Esophagus muscularis mucosa (tissue), 4 donors: ENCODE measurements around the gene PPHLN1. TPM values are rescaled to one million over a fixed set of nuclear protein-coding genes. Genes with fewer than 3 reads are reported as not detected.
"Not testable (repeated sequence)": the region's sequence is repeated elsewhere in the genome, so short reads cannot be mapped to it uniquely, and the experiment has no call there.

Source experiments
- DNase-seq: peaks from one replicate; pipeline ENCODE4 v3.0.0-alpha.2; 2017; ENCODE audit errors: extremely low spot score
- H3K27ac ChIP-seq, 4 donors: fragments of 200-600 bp; sonication (generic); replicated peaks in 1 of 4; 1 replicate in 3 of 4; 2 replicates in 1 of 4; pipeline ENCODE4 v1.5.1; 2016 to 2019; ENCODE audit warnings: mild to moderate bottlenecking in 1 of 4
- H3K27me3 ChIP-seq, 4 donors: fragments of 200-600 bp; sonication (generic); one replicate each; pipeline versions ENCODE4 v1.5.1 to v1.6.0; 2016 to 2019
- H3K36me3 ChIP-seq, 4 donors: fragments of 200-600 bp; sonication (generic); one replicate each; pipeline ENCODE4 v1.5.1; 2016 to 2019
- H3K4me1 ChIP-seq, 4 donors: fragments of 200-600 bp; sonication (generic); one replicate each; pipeline ENCODE4 v1.5.1; 2016 to 2019
- H3K4me3 ChIP-seq, 4 donors: fragments of 200-600 bp; sonication (generic); 1 replicate in 2 of 4; 2 replicates in 2 of 4; pipeline ENCODE4 v1.5.1; 2016 to 2019; ENCODE audit warnings: mild to moderate bottlenecking in 4 of 4, moderate library complexity in 1 of 4
- H3K9me3 ChIP-seq, 4 donors: fragments of 200-600 bp; sonication (generic); 1 replicate in 3 of 4; 2 replicates in 1 of 4; pipeline ENCODE4 v1.5.1; 2016 to 2019
- EP300 ChIP-seq: sonication (generic); formaldehyde crosslinking; IDR thresholded peaks from one replicate; pipeline ENCODE4 v1.6.1; 2017; ENCODE audit warnings: antibody characterized with exemption
- POLR2A ChIP-seq: fragments of 450-650 bp; IDR thresholded peaks from one replicate; pipeline ENCODE4 v1.6.1; 2017; ENCODE audit warnings: antibody characterized with exemption, moderate library complexity, mild to moderate bottlenecking, low read depth
- POLR2AphosphoS5 ChIP-seq, 2 donors: sonication (generic); formaldehyde crosslinking; IDR thresholded peaks; one replicate each; pipeline ENCODE4 v1.6.1; 2017; ENCODE audit warnings: antibody characterized with exemption in 2 of 2
- WGBS: methylation state at CpG from one replicate; pipeline ENCODE4 v1.1.5; 2018; 5-methylcytosine and 5-hydroxymethylcytosine counted together
- intact Hi-C: fragments of 100-400 bp; cut with DNase I; formaldehyde crosslinking; loops from one replicate; pipeline ENCODE4 v1.15.1; 2023
- total RNA-seq, 4 donors: library from RNA; depleted of rRNA; stranded (reverse); fragments of >200 nt; gene quantifications; one replicate each; pipeline versions ENCODE4 v1.1.0 to v1.2.1, GENCODE V29; 2016
- TF ChIP-seq, protein P1 (sequence below), 3 experiments: fragments of 200-600 bp in 2 of 3; fragments of 450-650 bp in 1 of 3; sonication (generic) in 2 of 3; IDR thresholded peaks; one replicate each; pipeline ENCODE4 v1.5.1; 2017 to 2019; ENCODE audit warnings: antibody characterized with exemption in 3 of 3, mild to moderate bottlenecking in 2 of 3, moderate library complexity in 1 of 3

PPHLN1 gene
- total RNA-seq, 4 donors from 2014 or later, result 40.0 to 45.3 (median 42.1) TPM

- Histone ChIP-seq H3K9me3 (no peaks in the 10 kb centered on the region), H3K4me3 (peak overlapping the region; percentile 67 to 89 (median 76)), H3K4me1 (peaks cover 18 to 46% (median 41%) of the 10 kb centered on the region in 4 donors), H3K36me3 (peaks cover 0 to 27% (median 10%) of the 10 kb centered on the region in 4 donors), H3K27me3 (no peaks in the 10 kb centered on the region), H3K27ac (peak overlapping the region; percentile 85 to 92 (median 88))
- intact Hi-C loops, result loop anchor here (5.0 to 10.0 kb wide), 2 partner anchors 150 to 183 kb away; partner anchors contain the start of gene GXYLT1
- no peak for DNase-seq
- TF ChIP-seq POLR2AphosphoS5 (IDR thresholded peaks at IDR 0.05) (no peak), EP300 (no peak), POLR2A (no peak)
- TF ChIP-seq, protein P1, sequence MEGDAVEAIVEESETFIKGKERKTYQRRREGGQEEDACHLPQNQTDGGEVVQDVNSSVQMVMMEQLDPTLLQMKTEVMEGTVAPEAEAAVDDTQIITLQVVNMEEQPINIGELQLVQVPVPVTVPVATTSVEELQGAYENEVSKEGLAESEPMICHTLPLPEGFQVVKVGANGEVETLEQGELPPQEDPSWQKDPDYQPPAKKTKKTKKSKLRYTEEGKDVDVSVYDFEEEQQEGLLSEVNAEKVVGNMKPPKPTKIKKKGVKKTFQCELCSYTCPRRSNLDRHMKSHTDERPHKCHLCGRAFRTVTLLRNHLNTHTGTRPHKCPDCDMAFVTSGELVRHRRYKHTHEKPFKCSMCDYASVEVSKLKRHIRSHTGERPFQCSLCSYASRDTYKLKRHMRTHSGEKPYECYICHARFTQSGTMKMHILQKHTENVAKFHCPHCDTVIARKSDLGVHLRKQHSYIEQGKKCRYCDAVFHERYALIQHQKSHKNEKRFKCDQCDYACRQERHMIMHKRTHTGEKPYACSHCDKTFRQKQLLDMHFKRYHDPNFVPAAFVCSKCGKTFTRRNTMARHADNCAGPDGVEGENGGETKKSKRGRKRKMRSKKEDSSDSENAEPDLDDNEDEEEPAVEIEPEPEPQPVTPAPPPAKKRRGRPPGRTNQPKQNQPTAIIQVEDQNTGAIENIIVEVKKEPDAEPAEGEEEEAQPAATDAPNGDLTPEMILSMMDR (IDR thresholded peaks at IDR 0.05), result no peak
- 38% methylated on average over 7 of the region's 7 CpGs for WGBS
Observed at GRCh38 chr12:42325326-42325652, 678 bp upstream of the PPHLN1 start.

DNA sequence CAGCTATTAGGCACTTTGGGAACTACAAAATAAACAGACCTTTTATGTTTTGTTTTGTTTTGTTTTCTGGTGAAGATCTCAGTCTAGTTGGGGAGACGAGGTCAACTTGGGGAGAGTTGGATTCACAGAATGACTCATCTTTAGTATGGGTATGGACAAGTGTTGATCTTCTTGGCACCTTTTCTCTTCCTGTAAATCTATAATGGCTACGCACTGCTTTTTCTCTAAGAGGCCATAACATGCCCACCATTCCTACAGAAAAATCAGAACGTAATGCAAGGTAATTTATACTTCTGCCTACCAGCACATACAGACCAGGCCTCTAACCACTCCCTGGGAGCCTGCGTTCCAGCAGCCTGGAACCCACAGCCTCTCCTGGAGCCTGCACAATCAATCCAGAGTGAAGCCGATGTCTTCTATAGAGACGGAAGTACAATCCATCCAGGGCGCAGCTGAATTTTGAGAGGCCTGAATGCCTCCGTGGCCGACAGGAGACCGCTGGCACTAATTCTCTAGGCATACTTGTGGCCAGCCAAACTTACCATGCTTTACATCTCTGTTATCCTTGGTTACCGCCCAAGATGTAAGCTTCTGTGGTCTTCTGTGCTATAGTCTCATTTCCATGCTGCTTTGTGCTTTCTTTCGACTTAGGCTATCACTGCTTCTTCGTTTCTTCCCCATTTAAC lies 717 bp downstream of the PPHLN1 start:
- no peaks in the 10 kb centered on the region for H3K27me3 ChIP-seq
- H3K4me1 ChIP-seq, result peaks cover 18 to 46% (median 41%) of the 10 kb centered on the region in 4 donors
- H3K9me3 ChIP-seq, result no peaks in the 10 kb centered on the region
- TF ChIP-seq POLR2AphosphoS5 (IDR thresholded peaks at IDR 0.05) (no peak), POLR2A (no peak), EP300 (no peak)
- TF ChIP-seq, protein P1 (IDR thresholded peaks at IDR 0.05), result no peak
- intact Hi-C loops, result loop anchor here (2.0 to 10.0 kb wide), 3 partner anchors 88 to 184 kb away; partner anchors contain the start of genes GXYLT1 and YAF2
- H3K4me3 ChIP-seq, result peak overlapping the region; percentile 67 to 89 (median 76)
- peak overlapping the region; percentile 85 to 92 (median 88) for H3K27ac ChIP-seq
- WGBS, result 13% methylated on average over 8 of the region's 13 CpGs
- H3K36me3 ChIP-seq, result peaks cover 0 to 13% (median 6%) of the 10 kb centered on the region in 4 donors
- DNase-seq, result no peak

GRCh38 chr12:42327227-42327590 lies 1.2 kb downstream of the PPHLN1 start:
- Histone ChIP-seq H3K4me1 (peaks cover 18 to 49% (median 43%) of the 10 kb centered on the region in 4 donors), H3K4me3 (peak overlapping the region; percentile 67 to 89 (median 76)), H3K27me3 (no peaks in the 10 kb centered on the region), H3K27ac (peak overlapping the region in 3 of 4 donors; percentile 85 to 91 (median 86)), H3K36me3 (peaks cover 0 to 12% (median 6%) of the 10 kb centered on the region in 4 donors), H3K9me3 (no peaks in the 10 kb centered on the region)
- DNase-seq, result no peak
- TF ChIP-seq, protein P1 (IDR thresholded peaks at IDR 0.05), result no peak
- no peak for TF ChIP-seq POLR2AphosphoS5 (IDR thresholded peaks at IDR 0.05)
- TF ChIP-seq EP300, result no peak
- no peak for TF ChIP-seq POLR2A
- intact Hi-C loops, result loop anchor here (2.0 to 10.0 kb wide), 3 partner anchors 88 to 185 kb away; partner anchors contain the start of genes GXYLT1 and YAF2
- 59% methylated on average over 2 of the region's 2 CpGs for WGBS

- DNase-seq, H3K4me3 ChIP-seq, H3K36me3 ChIP-seq, H3K27ac ChIP-seq, intact Hi-C loops, H3K27me3 ChIP-seq, H3K9me3 ChIP-seq: not testable (repeated sequence)
- 85% methylated on average over 11 of the region's 11 CpGs for WGBS
- peaks cover 17 to 48% (median 37%) of the 10 kb centered on the region in 4 donors for H3K4me1 ChIP-seq
Observed at GRCh38 chr12:42330097-42330496, 4.1 kb downstream of the PPHLN1 start.
